NCI-H187 (cell line): ENCODE results near the gene CHCHD1.
"Not testable (repeated sequence)": the region's sequence is repeated elsewhere in the genome, so short reads cannot be mapped to it uniquely, and the experiment has no call there.

Experiments
- DNase-seq, 2 experiments: peaks; one replicate each; lab custom pipeline; 2025; lab: John Stamatoyannopoulos, UW

CHCHD1 gene

GRCh38 chr10:73768881-73769280 is 13.0 kb upstream of the CHCHD1 start:
- DNase-seq, result peak; percentile 5 to 69

- DNase-seq, result no peak
Measured at GRCh38 chr10:73769396-73769795, 12.5 kb upstream of the CHCHD1 start.

- peak in 1 of 2 experiments; percentile 25 for DNase-seq
Measured at GRCh38 chr10:73771722-73772280, 10.0 kb upstream of the CHCHD1 start.

- DNase-seq, result peak; percentile 39
Measured at GRCh38 chr10:73772281-73773151, 9.3 kb upstream of the CHCHD1 start.

- no peak for DNase-seq
Measured at GRCh38 chr10:73773152-73773879, 8.5 kb upstream of the CHCHD1 start.

- DNase-seq, result no peak
Measured at GRCh38 chr10:73774637-73775036, 7.2 kb upstream of the CHCHD1 start.

- no peak for DNase-seq
Measured at GRCh38 chr10:73779018-73779417, 2.8 kb upstream of the CHCHD1 start.

- no peak for DNase-seq
Measured at GRCh38 chr10:73779539-73780197, 2.2 kb upstream of the CHCHD1 start.

- no peak for DNase-seq
Measured at GRCh38 chr10:73780301-73780700, 1.5 kb upstream of the CHCHD1 start.

GRCh38 chr10:73780966-73781365 is 882 bp upstream of the CHCHD1 start:
- DNase-seq, result no peak

- no peak for DNase-seq
Measured at GRCh38 chr10:73781548-73781878, 335 bp upstream of the CHCHD1 start.

- DNase-seq, result no peak
Measured at GRCh38 chr10:73782749-73783085, 869 bp downstream of the CHCHD1 start.

- peak; percentile 43 to 45 for DNase-seq
Measured at GRCh38 chr10:73785211-73785720, 3.4 kb downstream of the CHCHD1 start, which contains the start of gene ZSWIM8. ZSWIM8 (plus strand) TSS chr10:73785606; CDS start chr10:73785879, 273 bp downstream.

GRCh38 chr10:73785721-73786511 is 4.1 kb downstream of the CHCHD1 start:
- no peak for DNase-seq

- DNase-seq, result no peak
Measured at GRCh38 chr10:73786512-73786885, 4.7 kb downstream of the CHCHD1 start.

GRCh38 chr10:73787031-73787800 is 5.4 kb downstream of the CHCHD1 start:
- not testable (repeated sequence) for DNase-seq

GRCh38 chr10:73788864-73789658 is 7.2 kb downstream of the CHCHD1 start:
- DNase-seq, result no peak

GRCh38 chr10:73789659-73790055 is 7.8 kb downstream of the CHCHD1 start:
- DNase-seq, result no peak

GRCh38 chr10:73790886-73791625 is 9.2 kb downstream of the CHCHD1 start:
- no peak for DNase-seq
